Upper lobe of left lung (tissue), 4 donors: ENCODE results near the gene LRGUK.

ENCODE experiments used
- EP300 ChIP-seq, 4 donors: sonication (generic); formaldehyde crosslinking; IDR thresholded peaks; one replicate each; pipeline ENCODE4 v1.5.1; 2017; ENCODE audit warnings: antibody characterized with exemption in 4 of 4, control low read depth in 2 of 4
- POLR2A ChIP-seq, 4 donors: fragments of 450-650 bp; IDR thresholded peaks; one replicate each; pipeline ENCODE4 v1.5.1; 2016 to 2017; ENCODE audit warnings: antibody characterized with exemption in 4 of 4, mild to moderate bottlenecking in 2 of 4
- TF ChIP-seq, protein P1 (sequence below), 6 experiments: fragments of 450-650 bp in 4 of 6; fragments of 200-600 bp in 2 of 6; sonication (generic) in 2 of 6; IDR thresholded peaks; one replicate each; pipeline ENCODE4 v1.5.1; 2016 to 2019; ENCODE audit warnings: antibody characterized with exemption in 6 of 6

DNA sequence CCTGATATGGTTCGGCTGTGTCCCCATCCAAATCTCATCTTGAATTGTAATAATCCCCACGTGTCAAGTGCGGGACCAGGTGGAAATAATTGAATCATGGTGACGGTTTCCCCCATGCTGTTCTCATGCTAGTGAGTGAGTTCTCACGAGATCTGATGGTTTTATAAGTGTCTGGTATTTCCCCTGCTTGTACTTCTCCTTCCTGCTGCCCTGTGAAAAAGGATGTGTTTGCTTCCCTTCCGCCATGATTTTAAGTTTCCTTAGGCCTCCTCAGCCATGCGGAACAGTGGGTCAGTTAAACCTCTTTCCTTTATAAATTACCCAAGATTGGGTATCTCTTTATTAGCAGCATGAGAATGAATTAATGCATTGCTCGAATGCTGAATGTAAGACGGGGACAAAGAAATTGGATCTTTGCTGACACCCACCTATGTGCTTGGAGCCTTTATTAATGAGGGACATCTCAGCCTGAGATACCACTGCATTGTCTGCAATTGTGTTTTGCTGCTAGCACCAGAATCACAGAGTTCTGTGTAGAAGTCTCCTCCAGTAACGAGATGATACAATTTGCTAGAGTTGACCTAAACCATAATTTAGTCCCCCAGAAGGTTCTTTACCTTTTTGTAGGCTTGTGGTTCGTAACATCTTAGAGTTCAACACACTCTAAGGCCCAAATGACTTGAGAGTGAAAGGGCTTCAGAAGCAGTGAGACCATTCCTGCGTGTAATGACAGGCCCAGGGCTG lies 160.9 kb downstream of the LRGUK start:
- TF ChIP-seq, protein P1, sequence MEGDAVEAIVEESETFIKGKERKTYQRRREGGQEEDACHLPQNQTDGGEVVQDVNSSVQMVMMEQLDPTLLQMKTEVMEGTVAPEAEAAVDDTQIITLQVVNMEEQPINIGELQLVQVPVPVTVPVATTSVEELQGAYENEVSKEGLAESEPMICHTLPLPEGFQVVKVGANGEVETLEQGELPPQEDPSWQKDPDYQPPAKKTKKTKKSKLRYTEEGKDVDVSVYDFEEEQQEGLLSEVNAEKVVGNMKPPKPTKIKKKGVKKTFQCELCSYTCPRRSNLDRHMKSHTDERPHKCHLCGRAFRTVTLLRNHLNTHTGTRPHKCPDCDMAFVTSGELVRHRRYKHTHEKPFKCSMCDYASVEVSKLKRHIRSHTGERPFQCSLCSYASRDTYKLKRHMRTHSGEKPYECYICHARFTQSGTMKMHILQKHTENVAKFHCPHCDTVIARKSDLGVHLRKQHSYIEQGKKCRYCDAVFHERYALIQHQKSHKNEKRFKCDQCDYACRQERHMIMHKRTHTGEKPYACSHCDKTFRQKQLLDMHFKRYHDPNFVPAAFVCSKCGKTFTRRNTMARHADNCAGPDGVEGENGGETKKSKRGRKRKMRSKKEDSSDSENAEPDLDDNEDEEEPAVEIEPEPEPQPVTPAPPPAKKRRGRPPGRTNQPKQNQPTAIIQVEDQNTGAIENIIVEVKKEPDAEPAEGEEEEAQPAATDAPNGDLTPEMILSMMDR (IDR thresholded peaks at IDR 0.05) = no peak
- TF ChIP-seq EP300 (IDR thresholded peaks at IDR 0.05) (no peak), POLR2A (IDR thresholded peaks at IDR 0.05) (no peak)
